Stimulated activated CD4-positive, alpha-beta T cell treated with anti-CD3 and anti-CD28 coated beads, Interleukin-4, amount 100 ng/mL, for 1 hour (primary cell): ENCODE results near the gene RBM34.
"Not testable (repeated sequence)": the region's sequence is repeated elsewhere in the genome, so short reads cannot be mapped to it uniquely, and the experiment has no call there.

ENCODE experiments used
- DNase-seq: peaks from one replicate; pipeline ENCODE4 v3.0.0-alpha.2; 2020

Gene RBM34

DNA sequence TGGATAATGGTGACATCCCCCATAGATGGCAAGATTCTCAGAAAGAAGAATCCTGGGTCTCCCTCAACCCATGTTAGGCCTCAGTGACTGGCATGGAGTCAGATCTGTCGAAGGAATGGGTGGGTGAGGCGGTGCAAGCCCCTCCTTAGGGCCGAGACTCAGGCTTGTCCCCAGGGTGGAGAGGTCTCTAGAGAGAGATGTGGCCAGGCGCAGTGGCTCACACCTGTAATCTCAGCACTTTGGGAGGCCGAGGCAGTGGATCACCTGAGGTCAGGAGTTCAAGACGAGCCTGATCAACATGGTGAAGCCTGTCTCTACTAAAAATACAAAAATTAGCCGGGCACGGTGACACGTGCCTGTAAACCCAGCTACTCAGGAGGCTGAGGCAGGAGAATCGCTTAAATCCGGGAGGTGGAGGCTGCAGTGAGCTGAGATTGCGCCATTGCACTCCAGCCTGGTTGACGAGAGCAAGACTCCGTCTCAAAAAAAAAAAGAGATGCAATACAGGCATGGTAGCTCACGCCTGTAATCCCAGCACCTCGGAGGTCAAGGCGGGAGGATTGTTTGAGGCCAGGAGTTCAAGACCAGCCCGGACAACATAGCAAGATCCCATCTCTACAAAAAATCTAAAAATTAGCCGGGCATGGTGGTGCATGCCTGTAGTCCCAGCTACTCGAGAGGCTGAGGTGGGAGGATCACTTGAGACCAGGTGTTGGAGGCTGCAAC is 69.6 kb downstream of the RBM34 start:
- not testable (repeated sequence) for DNase-seq

DNA sequence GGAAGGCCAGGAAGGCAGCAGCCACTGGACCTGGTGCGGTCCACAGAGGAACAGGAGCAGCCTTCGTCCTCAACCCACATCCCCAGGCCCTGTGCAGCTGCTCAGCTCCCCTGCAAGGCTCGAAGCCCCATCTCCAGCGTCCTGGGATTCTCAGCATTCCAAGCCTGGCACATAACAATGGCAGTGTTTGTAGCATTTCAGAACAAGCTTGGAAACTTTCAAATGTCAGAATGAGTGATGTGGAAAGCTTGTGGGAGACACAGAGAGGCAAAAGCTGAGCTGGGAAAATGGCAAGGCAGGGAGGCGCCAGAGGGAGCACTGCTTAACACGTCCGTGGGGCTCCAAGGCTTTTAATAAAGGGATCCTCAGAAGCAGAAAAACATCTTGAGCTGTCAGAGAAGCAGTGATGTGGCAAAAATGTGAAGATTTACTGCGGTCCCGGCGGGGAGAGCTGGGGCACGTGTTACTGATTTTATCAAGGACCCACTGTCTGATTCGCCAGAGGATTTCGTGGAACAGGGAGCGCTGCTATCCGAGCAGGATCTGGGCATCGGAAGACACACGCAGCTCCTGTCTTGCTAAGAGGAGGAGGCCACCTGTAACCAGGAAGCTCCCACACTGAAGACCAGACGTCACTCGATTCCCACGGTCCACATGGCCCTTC is 70.5 kb downstream of the RBM34 start:
- DNase-seq, result no peak

DNA sequence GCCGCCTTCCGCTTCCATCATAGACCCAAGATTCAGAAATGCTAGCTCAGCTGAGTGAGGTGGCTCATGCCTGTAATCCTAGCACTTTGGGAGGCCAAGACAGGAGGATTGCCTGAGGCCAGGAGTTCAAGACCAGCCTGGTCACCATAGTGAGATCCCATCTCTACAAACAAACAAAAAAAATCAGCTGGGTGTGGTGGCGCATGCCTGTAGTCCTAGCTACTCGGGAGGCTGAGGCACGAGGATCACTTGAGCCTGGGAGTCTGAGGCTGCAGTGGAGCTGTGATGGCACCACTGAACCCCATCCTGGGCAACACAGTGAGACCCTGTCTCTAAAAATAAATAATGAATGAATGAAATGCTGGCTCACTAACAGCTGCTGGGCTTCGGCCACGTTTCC is 72.1 kb downstream of the RBM34 start:
- DNase-seq, result no peak

DNA sequence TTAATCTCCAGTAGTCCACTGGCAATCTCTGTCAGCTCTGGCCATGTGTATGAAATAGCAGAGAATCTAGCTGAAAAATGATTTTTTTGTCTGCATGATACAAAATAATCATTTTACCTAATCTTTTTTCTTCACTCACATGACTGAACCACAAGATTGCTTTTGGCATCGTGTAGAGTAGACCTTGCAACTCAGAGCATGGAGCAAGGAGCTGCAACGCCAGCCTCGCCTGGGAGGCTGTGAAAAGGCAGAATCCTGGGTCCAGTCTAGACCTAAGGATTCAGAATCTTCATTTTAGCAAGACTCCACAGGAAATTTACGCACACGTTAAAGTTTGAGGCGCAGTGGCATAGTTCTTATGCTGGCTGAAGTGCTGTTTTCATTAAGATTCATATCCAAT is 72.6 kb downstream of the RBM34 start:
- DNase-seq, result no peak

DNA sequence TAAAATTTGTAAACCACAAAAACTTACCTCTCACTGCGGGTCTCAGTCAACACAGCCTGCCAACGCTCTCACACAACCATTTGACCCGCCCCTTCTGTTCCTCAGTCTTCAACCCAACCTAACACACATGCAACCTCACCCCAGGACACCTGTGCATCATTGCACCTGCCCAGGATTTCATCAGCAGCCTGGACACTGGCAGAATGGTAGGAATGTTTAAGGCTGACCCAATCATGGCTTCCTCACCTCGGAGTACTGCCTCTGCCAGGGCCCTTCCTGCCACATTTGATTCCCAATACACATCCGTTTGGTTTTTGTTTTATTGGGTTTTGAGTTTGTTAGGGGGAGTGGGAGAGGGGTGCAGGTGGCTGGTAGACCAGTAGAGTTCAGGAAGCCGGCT is 73.1 kb downstream of the RBM34 start:
- no peak for DNase-seq

DNA sequence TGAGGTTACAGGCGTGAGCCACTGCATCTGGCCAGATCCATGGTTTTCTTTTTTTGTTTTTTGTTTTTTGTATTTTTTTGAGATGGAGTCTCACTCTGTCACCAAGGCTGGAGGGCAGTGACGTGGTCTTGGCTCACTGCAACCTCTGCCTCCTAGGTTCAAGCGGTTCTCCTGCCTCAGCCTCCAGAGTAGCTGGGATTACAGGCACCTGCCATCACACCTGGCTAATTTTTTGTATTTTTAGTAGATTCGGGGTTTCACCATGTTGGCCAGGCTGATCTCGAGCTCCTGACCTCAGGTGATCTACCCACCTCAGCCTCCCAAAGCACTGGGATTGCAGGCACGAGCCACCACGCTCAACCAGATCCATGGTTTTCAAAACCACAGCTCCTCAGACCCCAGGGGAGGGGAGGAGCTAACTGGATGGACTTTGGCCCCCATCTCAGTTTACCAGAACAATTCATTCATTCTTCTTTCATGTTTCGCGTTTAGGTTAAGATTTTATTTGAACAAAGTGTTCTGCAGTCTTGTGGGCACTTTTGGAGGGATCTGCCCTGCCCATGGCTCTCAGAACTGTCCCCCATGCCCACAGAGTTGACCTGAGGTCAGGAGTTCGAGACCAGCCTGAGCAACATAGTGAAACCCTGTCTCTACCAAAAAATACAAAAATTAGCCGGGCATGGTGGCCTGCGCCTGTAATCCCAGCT is 75.5 kb downstream of the RBM34 start:
- DNase-seq, result not testable (repeated sequence)
